Activated CD4-positive, alpha-beta T cell treated with anti-CD3 and anti-CD28 coated beads, Interleukin-2, amount 50 U/mL, for 48 hours (primary cell): ENCODE data around the gene NAA80.

Experiments used
- DNase-seq, 2 experiments: peaks; one replicate each; pipeline ENCODE4 v3.0.0-alpha.2; 2020

NAA80 gene

GRCh38 chr3:50298836-50299637 is at the start of gene NAA80, which contains the start of gene HYAL3:
Gene NAA80, minus strand, starts transcription at chr3:50299405. Its CDS starts 1,942 bp downstream, at chr3:50297463.
Gene HYAL3, minus strand, starts transcription at chr3:50299405. Its CDS starts 3,803 bp downstream, at chr3:50295602.
- peak; percentile 100 for DNase-seq

GRCh38 chr3:50347187-50347813 is 48.1 kb upstream of the NAA80 start:
- DNase-seq = peak; percentile 71 to 79

GRCh38 chr3:50345586-50346234 is 46.5 kb upstream of the NAA80 start, which contains the start of gene ZMYND10:
Gene ZMYND10, minus strand, starts transcription at chr3:50345732. Its CDS starts 153 bp downstream, at chr3:50345579.
- peak; percentile 79 to 85 for DNase-seq

- no peak for DNase-seq
These were observed 45.8 kb upstream of the NAA80 start for GRCh38 chr3:50345008-50345407.

- DNase-seq = no peak
These were observed 43.8 kb upstream of the NAA80 start for GRCh38 chr3:50342813-50343633.

- DNase-seq = no peak
These were observed 42.9 kb upstream of the NAA80 start for GRCh38 chr3:50341996-50342650.

- no peak for DNase-seq
These were observed 42.3 kb upstream of the NAA80 start for GRCh38 chr3:50341537-50341936.

GRCh38 chr3:50340448-50341329 is 41.5 kb upstream of the NAA80 start, which contains the start of gene RASSF1:
Gene RASSF1, minus strand, starts transcription at chr3:50340836. Its CDS starts 31 bp downstream, at chr3:50340805.
- peak; percentile 78 to 86 for DNase-seq

- no peak for DNase-seq
These were observed 40.9 kb upstream of the NAA80 start for GRCh38 chr3:50340147-50340447.

- no peak for DNase-seq
These were observed 40.4 kb upstream of the NAA80 start for GRCh38 chr3:50339485-50340146.

- no peak for DNase-seq
These were observed 39.8 kb upstream of the NAA80 start for GRCh38 chr3:50338965-50339364.

- DNase-seq = peak; percentile 98 to 99
These were observed 38.1 kb upstream of the NAA80 start for GRCh38 chr3:50337175-50337861.

GRCh38 chr3:50336452-50337174 is 37.4 kb upstream of the NAA80 start:
- DNase-seq = no peak

- no peak for DNase-seq
These were observed 35.3 kb upstream of the NAA80 start for GRCh38 chr3:50334339-50335075.

GRCh38 chr3:50333744-50334328 is 34.6 kb upstream of the NAA80 start:
- no peak for DNase-seq

- DNase-seq = no peak
These were observed 32.2 kb upstream of the NAA80 start for GRCh38 chr3:50331364-50331907.

- DNase-seq = no peak
These were observed 31.1 kb upstream of the NAA80 start for GRCh38 chr3:50330330-50330729.
